GM12891 (cell line): ENCODE data around the gene C10orf90.

Experiments
- DNase-seq: peaks from one replicate; pipeline ENCODE4 v3.0.0; 2011; ENCODE audit warnings: low spot score; ENCODE audit not compliant: insufficient read length
- FAIRE-seq: peaks from 2 replicates; lab custom pipeline; 2011; peaks lifted over from hg19 to GRCh38; lab: Jason Lieb, UNC
- PAX5 ChIP-seq: IDR thresholded peaks from 2 replicates; pipeline ENCODE4 v1.6.1; 2011; ENCODE audit warnings: low read length, moderate library complexity, mild to moderate bottlenecking; ENCODE audit not compliant: insufficient read depth, severe bottlenecking
- POLR2A ChIP-seq: IDR thresholded peaks from 2 replicates; pipeline ENCODE4 v1.6.1; 2011; ENCODE audit warnings: low read depth, low read length, control low read depth
- POLR2AphosphoS5 ChIP-seq: IDR thresholded peaks from 2 replicates; pipeline ENCODE4 v1.6.1; 2011; ENCODE audit warnings: low read depth, low read length, control low read depth
- POU2F2 ChIP-seq: IDR thresholded peaks from 2 replicates; pipeline ENCODE4 v1.6.1; 2011; ENCODE audit warnings: low read depth, mild to moderate bottlenecking, control low read depth, low read length, moderate library complexity
- SPI1 ChIP-seq: IDR thresholded peaks from 2 replicates; pipeline ENCODE4 v1.6.1; 2011; ENCODE audit warnings: low read depth, low read length, control low read depth
- TAF1 ChIP-seq: IDR thresholded peaks from 2 replicates; pipeline ENCODE4 v1.6.1; 2011; ENCODE audit warnings: low read depth, low read length, control low read depth

Gene C10orf90

DNA sequence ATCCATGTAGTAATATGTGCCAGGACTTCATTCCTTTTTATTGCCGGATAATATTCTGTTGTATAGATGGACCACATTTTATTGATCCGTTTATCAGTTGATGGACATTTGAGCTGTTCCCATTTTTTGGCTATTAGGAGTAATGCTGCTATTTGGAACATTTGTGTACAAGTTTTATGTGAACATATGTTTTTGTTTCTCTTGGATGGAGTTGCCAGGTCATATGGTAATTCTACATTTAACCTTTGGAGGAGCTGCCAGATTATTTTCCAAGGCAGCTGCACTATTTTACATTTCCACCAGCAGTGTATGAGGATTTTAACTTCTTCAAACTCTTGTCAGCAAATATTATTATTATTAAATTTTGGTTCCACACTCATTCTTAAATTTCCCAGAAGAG is 59.2 kb downstream of the C10orf90 start:
- DNase-seq (no peak), FAIRE-seq (no peak)
- no peak for TF ChIP-seq POLR2AphosphoS5
- TF ChIP-seq TAF1, result no peak
- TF ChIP-seq POU2F2, result no peak
- TF ChIP-seq SPI1, result no peak
- no peak for TF ChIP-seq PAX5

DNA sequence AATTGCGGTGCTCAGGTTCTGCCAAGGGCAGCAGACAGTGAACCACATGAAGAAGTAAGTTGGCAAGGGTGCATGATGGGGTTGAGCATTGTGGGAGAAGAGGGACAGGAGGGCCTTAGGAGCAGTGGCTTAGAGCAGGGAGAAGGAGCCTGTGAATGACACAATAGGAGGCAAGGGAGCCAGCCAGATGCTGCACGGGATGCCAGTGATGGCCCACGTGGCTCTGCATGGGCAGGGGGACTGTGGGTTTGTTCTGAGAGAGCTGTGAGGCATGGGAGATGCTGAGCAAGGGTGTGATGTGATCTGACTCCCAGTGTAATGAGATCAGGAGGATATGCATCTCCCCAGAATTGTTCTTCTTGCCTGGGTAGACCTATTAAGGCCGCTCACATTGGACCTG is 60.9 kb downstream of the C10orf90 start:
- no peak for FAIRE-seq
- TF ChIP-seq SPI1, result no peak
- TF ChIP-seq POLR2AphosphoS5, result no peak
- no peak for TF ChIP-seq PAX5
- TF ChIP-seq POU2F2, result no peak
- no peak for TF ChIP-seq TAF1
- no peak for TF ChIP-seq POLR2A
- no peak for DNase-seq

DNA sequence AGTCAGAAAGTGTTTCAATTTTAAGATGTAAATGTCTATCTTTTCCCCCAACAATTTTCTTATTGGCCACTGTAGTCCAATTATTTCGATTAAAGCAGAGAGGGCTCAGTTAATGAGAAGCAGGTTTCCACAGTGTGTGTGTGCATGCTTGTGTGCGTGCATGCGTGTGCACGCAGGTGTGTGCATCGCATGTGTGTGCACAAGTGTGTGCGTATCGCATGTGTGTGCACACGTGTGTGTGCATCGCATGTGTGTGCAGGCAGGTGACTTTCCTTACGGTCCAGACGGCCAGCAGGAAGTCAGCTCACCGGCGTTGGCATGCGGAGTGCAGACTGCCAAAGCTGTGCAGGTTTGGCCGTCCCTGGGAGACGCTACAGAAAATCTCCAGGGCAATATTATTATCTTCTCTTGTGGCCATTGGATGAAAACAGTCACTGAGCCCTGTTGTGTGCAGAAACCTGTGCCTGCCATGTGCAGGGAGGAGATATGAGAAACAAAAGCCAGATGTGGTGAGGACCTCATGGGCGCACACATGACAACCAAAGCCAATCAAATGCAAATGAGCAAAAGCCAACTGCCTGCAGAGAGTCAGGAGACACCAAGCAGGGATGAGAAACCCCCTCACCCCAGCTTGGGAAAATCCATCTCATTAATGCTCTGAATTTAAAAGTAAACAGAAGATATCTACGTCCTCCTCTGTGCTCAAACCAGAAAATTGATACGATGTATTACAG is 70.4 kb downstream of the C10orf90 start:
- DNase-seq (no peak), FAIRE-seq (no peak)
- no peak for TF ChIP-seq POU2F2
- no peak for TF ChIP-seq TAF1
- no peak for TF ChIP-seq POLR2AphosphoS5
- no peak for TF ChIP-seq PAX5
- TF ChIP-seq SPI1, result no peak
- TF ChIP-seq POLR2A, result no peak

DNA sequence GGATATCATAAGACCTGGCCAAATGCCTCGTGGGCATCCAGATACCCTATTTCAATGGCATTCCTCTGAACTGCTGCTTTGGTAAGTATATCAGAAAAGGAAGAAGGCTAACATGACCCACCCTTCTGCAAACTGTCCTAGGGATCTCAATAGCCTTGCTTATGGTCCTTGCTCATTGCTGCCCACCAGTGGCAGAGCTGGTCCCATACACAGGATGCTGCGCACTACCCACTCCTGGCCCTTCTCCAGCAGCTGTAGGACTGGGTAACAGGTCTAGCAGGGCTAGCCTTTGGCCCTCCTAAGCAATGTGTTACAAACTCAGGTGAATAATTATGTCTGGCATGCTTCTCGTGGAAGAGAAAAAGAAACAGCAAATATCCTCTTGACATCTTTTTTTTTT is 72.5 kb downstream of the C10orf90 start:
- DNase-seq (peak; percentile 29), FAIRE-seq (no peak)
- TF ChIP-seq SPI1 (no peak), POU2F2 (no peak), POLR2A (no peak), PAX5 (no peak), TAF1 (no peak), POLR2AphosphoS5 (no peak)

DNA sequence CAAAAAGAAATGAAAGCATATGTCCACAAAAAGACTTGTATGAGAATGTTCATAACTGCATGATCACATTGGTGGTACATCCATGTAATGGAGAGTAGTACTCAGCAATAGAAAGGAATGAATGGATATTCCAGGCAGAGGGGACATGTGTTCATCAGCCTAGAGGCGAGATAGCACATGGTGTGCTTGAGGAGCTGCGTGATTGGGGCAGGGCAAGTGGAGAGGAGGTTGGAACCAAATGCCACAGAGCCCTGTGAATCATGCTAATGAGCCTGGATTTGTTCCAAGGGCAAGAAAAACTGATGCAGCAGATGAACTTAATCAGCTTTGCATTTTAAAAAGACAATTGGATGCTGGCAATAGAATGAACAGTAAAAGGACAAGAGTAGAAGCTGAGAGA is 73.3 kb downstream of the C10orf90 start:
- FAIRE-seq, result no peak
- TF ChIP-seq PAX5 (no peak), SPI1 (no peak), TAF1 (no peak), POLR2AphosphoS5 (no peak), POLR2A (no peak), POU2F2 (no peak)
- no peak for DNase-seq

DNA sequence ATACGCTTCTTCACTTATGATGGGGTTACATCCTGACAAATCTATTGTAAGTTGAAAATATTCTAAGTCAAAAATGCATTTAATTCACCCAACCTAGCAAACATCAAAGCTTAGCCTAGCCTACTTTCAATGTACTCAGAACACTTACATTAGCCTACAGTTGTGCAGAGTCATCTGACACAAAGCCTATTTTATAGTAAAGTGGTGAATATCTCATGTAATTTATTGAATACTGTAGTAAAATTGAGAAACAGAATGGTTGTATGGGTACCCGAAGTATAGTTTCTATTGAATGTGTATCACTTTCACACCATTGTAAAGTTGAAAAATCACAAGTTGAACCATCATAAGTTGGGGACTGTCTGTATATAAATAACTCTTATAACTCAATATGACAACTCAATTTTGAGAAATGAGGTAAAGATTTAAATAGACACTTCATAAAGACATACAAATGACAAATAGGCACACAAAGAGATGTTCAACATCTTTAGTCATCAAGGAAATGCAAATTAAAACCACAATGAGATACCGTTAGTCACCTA is 73.9 kb downstream of the C10orf90 start:
- FAIRE-seq, result no peak
- no peak for DNase-seq
- TF ChIP-seq PAX5 (no peak), POU2F2 (no peak), POLR2AphosphoS5 (no peak), POLR2A (no peak), TAF1 (no peak), SPI1 (no peak)

DNA sequence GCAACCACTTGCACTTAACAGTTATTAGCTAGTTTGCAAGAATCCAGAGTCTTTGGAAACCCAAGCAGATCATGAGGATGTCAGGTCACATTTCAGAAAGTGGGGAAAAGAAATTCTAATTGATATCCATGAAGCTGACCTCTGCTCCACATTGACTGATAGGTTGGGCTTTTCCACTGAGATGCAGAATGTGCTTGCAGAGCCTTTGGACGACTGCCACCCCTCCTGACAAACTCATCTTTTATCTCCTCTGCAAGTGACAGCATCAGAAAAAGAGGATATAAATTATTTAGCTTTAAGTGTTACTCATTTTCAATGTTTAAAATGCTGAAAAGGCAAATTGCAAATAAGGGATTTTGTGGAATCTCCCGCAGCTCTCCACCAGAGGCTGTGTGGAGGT is 75.3 kb downstream of the C10orf90 start:
- no peak for DNase-seq
- TF ChIP-seq SPI1, result no peak
- no peak for TF ChIP-seq TAF1
- TF ChIP-seq POLR2AphosphoS5, result no peak
- TF ChIP-seq POU2F2, result no peak
- TF ChIP-seq PAX5, result no peak
- no peak for TF ChIP-seq POLR2A
- no peak for FAIRE-seq

DNA sequence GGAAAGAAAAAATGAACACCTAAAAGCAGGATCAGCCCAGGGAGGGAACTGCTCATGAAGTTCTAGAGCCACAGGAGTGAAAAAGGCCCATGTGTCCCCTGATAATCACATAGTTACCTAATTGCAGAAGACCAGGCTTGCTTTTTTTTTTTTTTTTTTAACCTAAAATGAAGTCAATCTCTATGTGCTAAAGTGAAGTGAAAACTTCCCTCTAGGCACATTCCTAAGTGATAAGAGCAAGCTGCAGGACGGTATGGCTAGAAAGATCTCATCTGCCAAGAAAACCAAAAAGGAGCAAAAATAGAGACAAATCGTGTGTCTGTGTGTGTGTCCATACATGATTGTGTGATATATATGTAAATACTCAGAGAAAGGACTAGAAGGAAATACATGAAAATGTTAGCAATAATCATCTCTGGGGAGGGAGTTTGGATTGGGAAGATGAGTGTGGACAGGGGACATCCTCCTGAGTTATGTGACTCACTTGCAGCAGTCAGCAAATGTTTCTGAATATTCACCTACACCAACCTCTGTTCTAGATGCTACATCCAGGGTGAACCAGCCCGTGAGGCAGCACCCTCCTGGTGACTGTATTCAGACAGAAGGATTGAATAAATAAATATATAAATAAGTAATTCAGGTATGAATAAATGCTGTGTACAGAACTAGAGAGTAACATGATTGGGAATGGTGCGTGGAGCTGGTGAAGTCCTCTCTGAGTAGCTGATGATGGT is 76.4 kb downstream of the C10orf90 start:
- TF ChIP-seq POLR2AphosphoS5 (no peak), PAX5 (no peak), TAF1 (no peak), POLR2A (no peak)
- DNase-seq, result no peak
- FAIRE-seq, result no peak

DNA sequence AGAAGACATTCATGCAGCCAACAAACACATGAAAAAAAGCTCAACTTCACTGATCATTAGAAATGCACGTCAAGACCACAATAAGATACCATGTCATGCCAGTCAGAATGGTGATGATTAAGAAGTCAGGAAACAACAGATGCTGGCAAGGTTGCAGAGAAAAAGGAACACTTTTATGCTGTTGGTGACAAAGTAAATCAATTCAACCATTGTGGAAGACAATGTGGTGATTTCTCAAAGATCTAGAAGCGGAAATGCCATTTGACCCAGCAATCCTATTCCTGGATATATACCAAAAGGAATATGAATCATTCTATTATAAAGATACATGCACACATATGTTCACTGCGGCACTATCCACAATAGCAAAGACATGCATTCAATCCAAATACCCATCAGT is 77.6 kb downstream of the C10orf90 start:
- no peak for TF ChIP-seq PAX5
- TF ChIP-seq POU2F2, result no peak
- TF ChIP-seq SPI1, result no peak
- no peak for TF ChIP-seq POLR2A
- TF ChIP-seq POLR2AphosphoS5, result no peak
- no peak for TF ChIP-seq TAF1
- FAIRE-seq, result no peak

More for the DNA sequence above, 77.6 kb downstream of the C10orf90 start:
- DNase-seq, result no peak
